Fibroblast of mammary gland (primary cell): Measurements from ENCODE around the gene CEP41.

ENCODE experiments used
- DNase-seq: peaks from one replicate; pipeline ENCODE4 v3.0.0-alpha.2; 2010; ENCODE audit warnings: low read depth
- H3K4me3 ChIP-seq: 2 replicates; pipeline ENCODE4 v1.5.1; 2011; ENCODE audit warnings: low read depth, mild to moderate bottlenecking, low read length, moderate library complexity; ENCODE audit not compliant: control insufficient read depth
- CTCF ChIP-seq: conservative IDR thresholded peaks from 2 replicates; pipeline ENCODE4 v1.5.1; 2011; ENCODE audit warnings: low read depth, low read length, inconsistent platforms; ENCODE audit not compliant: control insufficient read depth, insufficient read depth

Gene CEP41

GRCh38 chr7:130486114-130486953, 45.5 kb upstream of the CEP41 start:
- DNase-seq = no peak
- peak; percentile 34 for TF ChIP-seq CTCF
- no peak overlapping the region for H3K4me3 ChIP-seq

- no peak for TF ChIP-seq CTCF
- H3K4me3 ChIP-seq = no peak overlapping the region
- no peak for DNase-seq
These were observed 44.9 kb upstream of the CEP41 start for GRCh38 chr7:130485734-130486113.

- no peak overlapping the region for H3K4me3 ChIP-seq
- no peak for TF ChIP-seq CTCF
- no peak for DNase-seq
These were observed 42.2 kb upstream of the CEP41 start for GRCh38 chr7:130483031-130483430.

- TF ChIP-seq CTCF = no peak
- peak; percentile 24 for DNase-seq
- H3K4me3 ChIP-seq = no peak overlapping the region
These were observed 41.1 kb upstream of the CEP41 start for GRCh38 chr7:130481898-130482297.

GRCh38 chr7:130479716-130480400, 39.0 kb upstream of the CEP41 start:
- TF ChIP-seq CTCF = no peak
- no peak overlapping the region for H3K4me3 ChIP-seq
- DNase-seq = no peak

GRCh38 chr7:130478991-130479390, 38.2 kb upstream of the CEP41 start:
- no peak overlapping the region for H3K4me3 ChIP-seq
- no peak for DNase-seq
- no peak for TF ChIP-seq CTCF
